Measurements from ENCODE around the gene CPED1.
"Not testable (repeated sequence)": the region's sequence is repeated elsewhere in the genome, so short reads cannot be mapped to it uniquely, and the experiment has no call there.

CPED1 gene

DNA sequence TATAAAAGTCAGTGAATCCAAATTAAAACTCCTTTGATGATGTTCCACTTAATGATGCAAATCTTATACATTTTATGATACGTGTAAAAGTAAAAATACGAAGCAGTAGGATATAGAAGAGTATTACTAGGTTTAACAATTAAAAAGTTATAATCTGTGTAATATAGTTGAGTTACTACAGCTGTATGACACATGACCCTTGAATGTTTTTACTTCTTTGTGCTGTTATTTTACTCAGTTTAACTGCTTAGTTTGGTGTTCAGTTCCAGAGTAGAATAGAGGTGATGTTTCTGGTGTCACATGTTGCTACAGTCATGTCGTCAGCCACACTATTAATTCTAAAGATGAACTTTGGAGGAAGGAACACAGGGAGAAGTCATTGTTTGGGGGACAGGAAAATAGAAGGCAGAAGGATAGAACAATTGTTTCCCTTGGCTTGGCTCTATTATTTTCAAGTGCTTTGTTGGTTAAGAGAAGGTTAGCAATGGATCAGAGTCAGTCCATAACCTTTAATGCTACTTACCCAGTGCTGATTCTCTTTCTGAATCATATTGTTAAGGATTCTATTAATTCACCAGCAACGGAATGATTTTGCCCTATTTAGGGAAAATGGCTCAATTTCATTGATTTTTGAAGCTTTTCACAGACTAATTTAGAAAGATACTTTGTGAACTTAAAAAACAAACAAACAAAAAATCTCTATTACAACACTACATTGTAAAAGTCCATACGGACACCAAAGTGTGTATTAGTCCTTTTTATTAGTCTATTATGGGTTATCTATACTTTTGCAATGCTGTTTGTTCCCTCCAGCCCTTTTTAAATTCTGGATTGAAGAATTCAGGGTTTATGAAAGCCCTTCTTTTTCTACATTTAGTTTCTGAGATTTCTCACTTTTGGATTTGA is 73.4 kb downstream of the CPED1 start:
- TF ChIP-seq, protein P1, sequence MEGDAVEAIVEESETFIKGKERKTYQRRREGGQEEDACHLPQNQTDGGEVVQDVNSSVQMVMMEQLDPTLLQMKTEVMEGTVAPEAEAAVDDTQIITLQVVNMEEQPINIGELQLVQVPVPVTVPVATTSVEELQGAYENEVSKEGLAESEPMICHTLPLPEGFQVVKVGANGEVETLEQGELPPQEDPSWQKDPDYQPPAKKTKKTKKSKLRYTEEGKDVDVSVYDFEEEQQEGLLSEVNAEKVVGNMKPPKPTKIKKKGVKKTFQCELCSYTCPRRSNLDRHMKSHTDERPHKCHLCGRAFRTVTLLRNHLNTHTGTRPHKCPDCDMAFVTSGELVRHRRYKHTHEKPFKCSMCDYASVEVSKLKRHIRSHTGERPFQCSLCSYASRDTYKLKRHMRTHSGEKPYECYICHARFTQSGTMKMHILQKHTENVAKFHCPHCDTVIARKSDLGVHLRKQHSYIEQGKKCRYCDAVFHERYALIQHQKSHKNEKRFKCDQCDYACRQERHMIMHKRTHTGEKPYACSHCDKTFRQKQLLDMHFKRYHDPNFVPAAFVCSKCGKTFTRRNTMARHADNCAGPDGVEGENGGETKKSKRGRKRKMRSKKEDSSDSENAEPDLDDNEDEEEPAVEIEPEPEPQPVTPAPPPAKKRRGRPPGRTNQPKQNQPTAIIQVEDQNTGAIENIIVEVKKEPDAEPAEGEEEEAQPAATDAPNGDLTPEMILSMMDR (IDR thresholded peaks at IDR 0.05; ENCODE audit: low read depth, low read length) = no peak
- H3K4me3 ChIP-seq (ENCODE audit: low read depth, low read length) = no peak overlapping the region
- DNase-seq (ENCODE audit: low read depth, low spot score) = no peak
- in situ Hi-C loops (cut with HindIII; ENCODE audit: low sequenced_read_pairs) = no loop called here

DNA sequence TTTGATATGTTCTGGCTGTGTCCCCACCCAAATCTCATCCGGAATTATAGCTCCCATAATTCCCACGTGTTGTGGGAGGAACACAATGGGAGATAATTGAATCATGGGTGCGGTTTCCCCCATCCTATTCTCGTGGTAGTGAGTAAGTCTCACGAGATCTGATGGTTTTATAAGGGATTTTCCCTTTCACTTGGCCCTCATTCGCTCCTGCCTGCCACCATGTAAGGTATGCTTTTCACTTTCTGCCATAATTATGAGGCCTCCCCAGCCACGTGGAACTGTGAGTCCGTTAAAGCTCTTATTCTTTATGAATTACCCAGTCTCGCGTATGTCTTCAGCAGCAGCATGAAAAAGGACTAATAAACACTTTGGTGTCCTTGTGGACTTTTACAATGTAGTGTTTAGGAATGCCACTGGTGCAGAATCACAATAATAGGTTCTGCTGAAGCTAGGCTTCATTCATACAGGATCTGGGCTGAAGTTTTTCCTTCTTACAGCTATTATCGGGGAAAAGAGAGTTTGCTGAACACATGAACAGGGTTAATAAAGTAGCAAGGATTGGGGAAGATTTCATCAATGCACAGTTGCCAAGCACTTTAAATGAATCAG is 74.3 kb downstream of the CPED1 start:
- DNase-seq (ENCODE audit: low read depth, low spot score) = no peak
- in situ Hi-C loops (cut with HindIII; ENCODE audit: low sequenced_read_pairs) = no loop called here
- H3K4me3 ChIP-seq (ENCODE audit: low read depth, low read length) = no peak overlapping the region
- TF ChIP-seq, protein P1 (IDR thresholded peaks at IDR 0.05; ENCODE audit: low read depth, low read length) = no peak

DNA sequence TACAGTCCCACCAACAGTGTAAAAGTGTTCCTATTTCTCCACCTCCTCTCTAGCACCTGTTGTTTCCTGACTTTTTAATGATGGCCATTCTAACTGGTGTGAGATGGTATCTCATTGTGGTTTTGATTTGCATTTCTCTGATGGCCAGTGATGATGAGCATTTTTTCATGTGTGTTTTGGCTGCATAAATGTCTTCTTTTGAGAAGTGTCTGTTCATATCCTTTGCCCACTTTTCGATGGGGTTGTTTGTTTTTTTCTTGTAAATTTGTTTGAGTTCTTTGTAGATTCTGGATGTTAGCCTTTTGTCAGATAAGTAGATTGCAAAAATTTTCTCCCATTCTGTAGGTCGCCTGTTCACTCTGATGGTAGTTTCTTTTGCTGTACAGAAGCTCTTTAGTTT is 79.2 kb downstream of the CPED1 start:
- in situ Hi-C loops (cut with HindIII; ENCODE audit: low sequenced_read_pairs); H3K4me3 ChIP-seq (ENCODE audit: low read depth, low read length); DNase-seq (ENCODE audit: low read depth, low spot score): not testable (repeated sequence)

DNA sequence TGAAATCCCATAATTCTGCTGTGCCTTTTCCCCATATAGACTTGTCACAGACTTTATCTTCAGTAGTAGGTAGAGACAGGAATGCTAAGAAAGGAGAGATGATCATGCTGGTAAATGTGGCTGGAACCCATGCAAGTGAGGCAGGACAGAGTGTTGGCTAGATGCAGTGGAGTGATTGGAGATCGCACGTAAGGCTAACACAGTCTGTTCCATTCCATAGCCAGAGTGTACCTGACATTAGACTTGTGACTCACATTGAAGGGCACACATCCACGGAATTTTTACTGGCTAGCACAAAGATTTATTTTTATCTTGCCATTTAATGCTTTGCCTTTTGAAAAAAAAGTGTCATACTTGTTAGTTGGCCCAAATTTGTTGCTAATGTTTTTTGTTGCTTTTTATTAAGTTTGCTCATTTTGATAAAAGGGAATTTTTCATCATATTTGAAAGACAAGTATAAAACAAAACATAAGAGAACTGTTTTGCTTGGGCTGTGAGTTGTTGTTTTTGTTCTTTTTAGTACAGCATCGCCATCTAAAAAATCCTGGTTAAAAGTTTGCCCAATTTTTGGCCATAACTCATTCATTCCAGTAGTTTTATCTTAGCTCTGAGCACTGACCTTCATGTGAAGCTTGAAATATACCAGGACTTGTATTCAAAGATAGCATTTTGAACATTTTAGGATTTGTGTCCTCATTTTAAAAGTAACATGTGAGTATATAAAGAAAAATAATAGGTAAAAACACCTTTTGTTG is 81.0 kb downstream of the CPED1 start:
- peak; percentile 32 for DNase-seq (ENCODE audit: low read depth, low spot score)
- TF ChIP-seq, protein P1 (IDR thresholded peaks at IDR 0.05; ENCODE audit: low read depth, low read length) = no peak
- in situ Hi-C loops (cut with HindIII; ENCODE audit: low sequenced_read_pairs) = no loop called here
- H3K4me3 ChIP-seq (ENCODE audit: low read depth, low read length) = no peak overlapping the region

DNA sequence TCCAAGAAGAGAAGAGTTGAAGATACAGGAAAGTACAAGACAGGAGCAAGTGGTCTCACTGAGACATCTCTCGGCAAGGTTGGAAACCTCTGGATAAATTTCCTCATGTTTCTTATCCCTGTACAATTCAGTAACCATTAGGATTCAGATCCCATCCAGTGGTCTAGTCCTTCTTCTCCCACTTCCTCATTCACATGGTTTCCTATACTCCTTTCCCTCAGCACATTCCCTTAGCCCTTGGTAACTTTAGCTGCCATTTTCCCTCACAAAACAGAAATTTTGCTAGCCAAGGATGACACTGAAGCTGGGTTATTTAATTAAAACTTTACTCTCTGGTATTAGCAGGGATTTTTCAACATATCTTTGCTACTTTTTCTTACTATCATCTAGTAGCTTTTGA is 82.6 kb downstream of the CPED1 start:
- DNase-seq (ENCODE audit: low read depth, low spot score) = no peak
- TF ChIP-seq, protein P1 (IDR thresholded peaks at IDR 0.05; ENCODE audit: low read depth, low read length) = no peak
- in situ Hi-C loops (cut with HindIII; ENCODE audit: low sequenced_read_pairs) = no loop called here
- H3K4me3 ChIP-seq (ENCODE audit: low read depth, low read length) = no peak overlapping the region

DNA sequence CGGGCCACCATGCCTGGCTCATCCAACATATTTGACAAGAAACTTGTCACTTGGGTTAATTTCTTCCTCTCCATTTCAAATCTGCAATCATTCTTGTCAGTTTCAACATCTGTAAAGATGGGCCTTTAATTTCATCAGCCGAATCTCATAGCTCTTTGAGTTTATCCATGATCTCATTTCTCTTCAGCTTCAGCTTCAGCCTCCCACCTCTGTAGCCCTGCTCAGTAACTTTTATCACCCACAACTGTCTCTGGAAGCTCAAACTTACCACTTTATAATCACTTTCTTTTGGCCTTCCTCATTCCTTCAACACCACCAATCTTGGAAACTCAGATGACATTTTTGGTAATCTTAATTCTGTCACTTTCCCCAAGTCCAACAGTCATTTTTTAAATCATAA is 83.2 kb downstream of the CPED1 start:
- TF ChIP-seq, protein P1 (IDR thresholded peaks at IDR 0.05; ENCODE audit: low read depth, low read length) = no peak
- in situ Hi-C loops (cut with HindIII; ENCODE audit: low sequenced_read_pairs) = no loop called here
- no peak for DNase-seq (ENCODE audit: low read depth, low spot score)
- no peak overlapping the region for H3K4me3 ChIP-seq (ENCODE audit: low read depth, low read length)

All from astrocyte of the spinal cord (primary cell).